IPS-15b (cell line): Measurements from ENCODE around the gene GPR27.
A peak's percentile ranks its signal among the peaks of the same experiment; 100 is the strongest.

Source experiments
- H3K27me3 ChIP-seq: one replicate; pipeline ENCODE4 v1.6.1; 2013; ENCODE audit warnings: low read length; ENCODE audit not compliant: control insufficient read depth, insufficient read depth
- H3K36me3 ChIP-seq: one replicate; pipeline ENCODE4 v1.6.1; 2013; ENCODE audit warnings: low read length; ENCODE audit not compliant: control insufficient read depth, insufficient read depth
- H3K4me1 ChIP-seq: one replicate; pipeline ENCODE4 v1.6.1; 2013; ENCODE audit warnings: mild to moderate bottlenecking, low read length; ENCODE audit not compliant: control insufficient read depth, insufficient read depth
- H3K4me3 ChIP-seq: one replicate; pipeline ENCODE4 v1.5.1; 2013; ENCODE audit warnings: low read depth, low read length
- H3K9ac ChIP-seq: one replicate; pipeline ENCODE4 v1.6.1; 2013; ENCODE audit warnings: low read depth, mild to moderate bottlenecking, low read length
- H3K9me3 ChIP-seq: one replicate; pipeline ENCODE4 v1.6.1; 2013; ENCODE audit warnings: mild to moderate bottlenecking, low read length; ENCODE audit not compliant: control insufficient read depth, insufficient read depth

Gene GPR27

DNA sequence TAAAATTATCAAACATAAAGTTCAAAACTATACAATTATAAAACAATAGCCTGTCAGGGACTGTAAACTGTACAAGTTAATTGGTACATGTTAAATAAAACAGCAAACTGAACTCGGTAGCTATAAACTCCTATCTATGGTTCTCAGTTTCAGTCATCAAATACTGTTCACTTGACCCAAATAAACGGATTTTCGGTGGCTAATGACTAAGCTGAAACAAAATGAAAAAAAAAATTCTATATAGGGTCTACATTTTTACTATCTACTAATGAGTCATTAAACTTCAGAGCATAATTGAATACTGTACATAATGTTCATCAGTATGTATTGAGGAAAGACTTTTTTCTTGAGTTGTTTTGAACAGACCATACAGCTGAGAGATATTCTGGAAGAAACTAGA, 24.7 kb downstream of the GPR27 start:
- peaks cover 23% of the 10 kb centered on the region for H3K27me3 ChIP-seq
- no peak overlapping the region for H3K9ac ChIP-seq
- H3K4me3 ChIP-seq: no peak overlapping the region
- H3K4me1 ChIP-seq: peaks cover 6% of the 10 kb centered on the region
- no peaks in the 10 kb centered on the region for H3K36me3 ChIP-seq
- no peaks in the 10 kb centered on the region for H3K9me3 ChIP-seq

DNA sequence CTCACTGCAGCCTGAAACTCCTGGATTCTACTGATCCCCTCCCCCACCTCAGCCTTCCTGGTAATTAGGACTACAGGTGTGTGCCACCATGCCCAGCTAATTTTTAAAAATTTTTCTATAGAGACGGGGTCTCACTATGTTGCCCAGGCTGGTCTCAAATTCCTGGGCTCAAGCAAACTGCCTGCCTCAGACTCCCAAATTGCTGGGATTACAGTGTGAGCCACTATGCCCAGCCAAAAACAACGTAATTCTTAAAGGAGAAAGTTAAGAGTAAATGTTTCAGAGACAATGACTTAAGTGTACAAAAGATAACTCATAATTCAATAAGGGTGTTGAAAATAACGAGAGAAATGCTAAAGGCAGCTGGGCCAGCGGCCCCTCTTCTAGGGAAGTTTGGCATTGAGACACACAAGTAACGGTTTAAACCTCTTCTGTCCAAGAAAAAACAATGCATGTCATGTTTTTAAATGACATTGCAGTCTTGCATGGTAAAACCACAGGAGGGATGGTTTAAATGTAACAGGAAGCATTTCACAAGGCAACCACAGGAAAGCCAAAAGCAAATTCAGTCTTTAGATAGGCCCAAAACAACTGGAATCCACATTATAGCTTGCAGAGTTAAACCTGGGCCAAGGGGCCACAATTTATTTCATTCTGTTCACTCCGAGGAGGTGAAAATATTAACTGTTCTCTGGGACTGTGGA, 26.2 kb downstream of the GPR27 start:
- Histone ChIP-seq H3K9me3 (no peaks in the 10 kb centered on the region), H3K27me3 (peaks cover 37% of the 10 kb centered on the region), H3K9ac (no peak overlapping the region), H3K36me3 (no peaks in the 10 kb centered on the region), H3K4me1 (peaks cover 6% of the 10 kb centered on the region), H3K4me3 (no peak overlapping the region)

DNA sequence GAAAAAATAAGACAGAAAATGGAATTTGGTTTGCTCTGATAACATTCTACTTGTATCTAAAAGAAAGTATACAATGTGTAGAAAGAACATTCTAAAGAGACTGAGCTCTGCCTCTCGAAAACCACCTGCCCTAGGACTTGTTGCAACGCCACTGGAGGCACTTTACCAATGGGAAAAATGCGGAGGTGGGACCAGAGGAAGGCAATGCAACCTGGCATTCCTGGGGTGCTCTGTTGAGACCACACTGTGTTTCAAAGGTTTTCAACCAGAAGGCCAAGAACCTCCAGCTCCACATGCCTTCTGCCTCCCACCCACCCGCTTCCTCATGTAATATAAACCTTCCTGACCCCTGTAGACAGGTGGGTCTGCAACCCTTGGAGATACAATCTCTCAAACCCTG, 26.8 kb downstream of the GPR27 start:
- no peak overlapping the region for H3K9ac ChIP-seq
- H3K4me3 ChIP-seq: no peak overlapping the region
- no peaks in the 10 kb centered on the region for H3K9me3 ChIP-seq
- H3K27me3 ChIP-seq: peaks cover 40% of the 10 kb centered on the region
- peaks cover 6% of the 10 kb centered on the region for H3K4me1 ChIP-seq
- no peaks in the 10 kb centered on the region for H3K36me3 ChIP-seq

DNA sequence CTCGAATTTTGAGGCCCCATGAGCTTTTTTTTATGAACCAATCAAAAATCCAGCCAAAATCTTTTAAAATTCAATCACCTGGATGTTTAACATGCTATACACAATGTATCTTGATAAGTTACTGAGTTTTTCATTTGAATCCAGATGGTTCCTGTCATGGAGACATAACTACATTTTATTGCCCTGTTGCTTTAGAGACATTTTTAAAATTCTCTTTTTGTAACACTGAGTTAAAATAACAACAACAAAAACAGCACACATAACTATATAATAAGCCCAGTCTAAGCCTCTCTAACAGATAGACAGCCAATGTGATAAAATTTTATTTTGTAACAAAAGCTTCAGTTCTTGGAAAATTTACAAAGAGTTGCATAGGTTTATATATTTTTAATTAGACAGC, 29.5 kb downstream of the GPR27 start:
- H3K4me3 ChIP-seq: no peak overlapping the region
- no peak overlapping the region for H3K9ac ChIP-seq
- no peaks in the 10 kb centered on the region for H3K36me3 ChIP-seq
- H3K27me3 ChIP-seq: peaks cover 67% of the 10 kb centered on the region
- H3K9me3 ChIP-seq: no peaks in the 10 kb centered on the region
- peaks cover 15% of the 10 kb centered on the region for H3K4me1 ChIP-seq

DNA sequence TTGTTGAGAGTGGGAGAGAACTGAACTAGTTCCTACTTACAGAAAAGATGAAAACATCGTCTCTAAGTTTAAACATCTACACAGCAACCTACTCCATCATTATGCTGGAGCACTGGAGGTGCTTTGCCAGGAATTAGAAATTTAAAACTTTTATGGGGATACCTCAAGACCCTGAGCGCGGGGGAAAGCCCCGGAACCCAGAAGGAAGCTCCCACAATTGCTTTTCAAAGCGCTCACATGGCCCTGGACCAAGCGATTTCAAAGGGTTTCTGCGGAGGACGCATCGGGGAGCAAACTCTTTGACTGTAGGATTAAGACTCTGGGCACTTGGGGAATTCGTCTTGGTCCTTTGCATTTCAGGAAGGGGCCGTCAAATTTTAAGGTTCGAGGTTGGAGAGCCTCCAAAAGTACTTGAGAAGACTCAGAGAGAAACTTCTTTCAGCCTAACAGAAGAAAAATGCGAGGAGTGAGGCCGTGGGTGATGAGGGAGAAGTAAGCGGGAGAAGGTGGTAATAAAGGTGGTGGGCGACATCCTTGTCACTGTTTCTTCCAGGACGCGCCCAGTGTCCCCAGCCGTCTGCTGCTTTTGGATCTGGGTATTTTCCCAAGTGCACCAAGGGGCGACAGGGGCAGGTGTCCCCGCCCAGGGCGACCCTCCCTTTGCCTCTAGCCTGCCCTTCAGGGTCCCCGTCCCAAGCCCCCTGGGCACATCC, 30.7 kb downstream of the GPR27 start:
- H3K9me3 ChIP-seq: no peaks in the 10 kb centered on the region
- H3K9ac ChIP-seq: no peak overlapping the region
- H3K4me1 ChIP-seq: peaks cover 14% of the 10 kb centered on the region
- H3K36me3 ChIP-seq: no peaks in the 10 kb centered on the region
- H3K4me3 ChIP-seq: peak overlapping the region; percentile 54
- peaks cover 67% of the 10 kb centered on the region for H3K27me3 ChIP-seq

DNA sequence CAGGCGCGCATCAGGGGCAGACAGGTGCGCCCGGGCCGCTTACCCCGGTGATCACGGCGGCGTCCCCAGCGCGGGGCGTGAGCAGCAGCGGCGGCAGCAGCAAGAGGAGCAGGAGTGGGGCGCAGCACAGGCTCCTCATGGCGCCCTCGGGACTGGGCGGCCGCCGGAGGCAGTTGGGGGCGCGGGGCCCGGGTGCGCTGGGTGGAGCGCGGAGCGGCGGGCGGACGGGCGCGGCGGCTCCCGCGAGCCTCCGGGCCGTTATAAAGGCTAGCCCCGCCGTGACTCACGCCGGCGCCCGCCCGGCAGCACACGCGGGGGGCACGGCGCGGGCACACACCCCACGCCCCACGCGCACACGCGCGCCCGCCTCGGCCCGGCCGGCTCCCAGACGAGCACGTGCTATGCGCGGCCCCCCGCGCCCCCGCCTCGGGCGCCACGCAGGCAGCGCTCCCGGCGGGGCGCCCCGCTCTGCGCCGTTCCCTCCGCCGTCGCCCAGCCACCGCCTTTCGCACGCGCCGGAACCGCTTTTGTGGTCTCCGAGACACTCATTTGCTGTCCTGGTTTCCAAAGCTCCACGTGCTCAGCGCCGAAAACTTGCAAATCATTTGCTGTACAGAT, 31.4 kb downstream of the GPR27 start, which contains the start of gene PROK2:
Gene PROK2 (minus strand): TSS at position 235 of the 618 bp plus-strand sequence. CDS start 96 bp downstream, at position 139.
- Histone ChIP-seq H3K4me1 (peaks cover 13% of the 10 kb centered on the region), H3K4me3 (peak within 1 kb of the TSS; percentile 54), H3K9ac (no peak within 1 kb of the TSS)

DNA sequence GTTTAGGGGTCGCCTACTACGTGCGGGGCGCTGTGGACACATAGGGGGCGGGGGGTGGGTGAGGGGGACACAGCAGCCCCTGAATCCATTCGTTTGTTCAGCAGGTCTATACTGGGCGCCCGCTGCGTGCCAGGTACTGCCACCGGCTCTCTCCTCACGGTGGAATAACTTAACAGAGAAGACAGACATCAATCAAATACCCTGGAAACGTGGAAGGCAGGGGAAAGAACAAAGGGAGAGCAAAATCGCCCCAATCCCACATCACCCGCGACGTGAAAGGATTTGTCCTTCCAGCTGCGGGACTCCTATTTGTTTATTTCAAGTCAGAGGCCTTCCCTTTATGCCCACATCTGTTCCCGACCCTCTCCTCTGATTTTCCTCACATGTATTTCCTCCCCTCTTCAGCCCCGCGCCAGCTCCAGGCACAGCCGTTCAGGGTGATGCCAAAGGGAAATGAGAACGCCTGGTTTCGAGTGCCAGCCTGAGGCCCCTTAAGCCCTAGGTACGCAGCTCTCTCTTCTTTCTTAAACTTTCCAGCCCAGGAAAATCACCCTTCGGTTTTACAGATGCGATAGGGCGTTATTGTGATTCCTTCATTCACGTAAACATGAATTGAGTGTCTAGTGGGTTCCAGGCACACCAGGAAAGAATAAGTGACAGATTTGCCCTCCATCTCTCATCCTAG, 32.0 kb downstream of the GPR27 start:
- H3K36me3 ChIP-seq: no peaks in the 10 kb centered on the region
- H3K9me3 ChIP-seq: no peaks in the 10 kb centered on the region
- H3K4me3 ChIP-seq: peak overlapping the region; percentile 51
- H3K9ac ChIP-seq: no peak overlapping the region
- H3K4me1 ChIP-seq: peaks cover 13% of the 10 kb centered on the region
- peaks cover 67% of the 10 kb centered on the region for H3K27me3 ChIP-seq

More for the DNA sequence above, 31.4 kb downstream of the GPR27 start, which contains the start of gene PROK2:
- no peaks in the 10 kb centered on the region for H3K36me3 ChIP-seq
- H3K27me3 ChIP-seq: peaks cover 67% of the 10 kb centered on the region
- no peaks in the 10 kb centered on the region for H3K9me3 ChIP-seq

DNA sequence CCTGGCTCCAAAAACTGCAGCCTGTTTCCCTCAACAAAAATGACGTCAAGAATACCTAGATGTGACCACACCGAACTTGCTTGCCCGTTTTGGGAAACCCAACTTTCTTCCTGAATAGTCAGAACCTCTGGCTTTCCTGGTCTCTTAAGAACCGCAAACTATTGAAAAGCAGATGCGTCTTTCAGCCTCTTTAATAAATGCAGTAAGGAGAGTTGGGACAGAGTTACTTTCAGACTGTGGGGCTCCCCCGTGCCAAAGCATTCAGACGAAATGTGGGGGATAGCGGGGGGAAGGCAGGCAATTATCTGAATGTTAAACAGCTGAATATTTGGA, 32.5 kb downstream of the GPR27 start:
- H3K36me3 ChIP-seq: no peaks in the 10 kb centered on the region
- H3K9me3 ChIP-seq: no peaks in the 10 kb centered on the region
- peaks cover 65% of the 10 kb centered on the region for H3K27me3 ChIP-seq
- H3K9ac ChIP-seq: no peak overlapping the region
- peak overlapping the region; percentile 51 for H3K4me3 ChIP-seq
- peaks cover 13% of the 10 kb centered on the region for H3K4me1 ChIP-seq

DNA sequence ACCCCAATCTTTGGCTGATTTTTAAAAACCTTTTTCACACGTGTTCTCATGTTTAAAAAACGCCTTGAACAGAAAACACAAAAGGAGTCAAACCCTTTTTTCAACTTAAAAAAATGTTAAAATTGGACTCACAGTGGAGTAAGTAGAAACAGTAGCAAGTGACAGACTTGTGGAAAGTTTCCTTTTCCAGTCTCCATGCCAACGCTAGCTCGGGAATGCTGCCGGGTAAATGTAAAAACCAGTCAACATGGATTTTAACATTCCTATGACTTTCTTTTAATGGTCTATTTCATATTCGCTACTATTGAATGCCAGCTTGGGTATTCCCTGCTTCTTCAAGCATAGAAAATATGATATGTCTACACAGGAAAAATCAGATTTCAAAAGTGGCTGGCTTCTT, 32.9 kb downstream of the GPR27 start:
- H3K4me3 ChIP-seq: peak overlapping the region; percentile 51
- no peaks in the 10 kb centered on the region for H3K9me3 ChIP-seq
- no peaks in the 10 kb centered on the region for H3K36me3 ChIP-seq
- H3K27me3 ChIP-seq: peaks cover 62% of the 10 kb centered on the region
- H3K9ac ChIP-seq: no peak overlapping the region
- peaks cover 13% of the 10 kb centered on the region for H3K4me1 ChIP-seq

GRCh38 chr3:71787851-71788405, 34.3 kb downstream of the GPR27 start:
- H3K4me3 ChIP-seq: no peak overlapping the region
- no peaks in the 10 kb centered on the region for H3K36me3 ChIP-seq
- H3K9me3 ChIP-seq: no peaks in the 10 kb centered on the region
- H3K9ac ChIP-seq: no peak overlapping the region
- H3K27me3 ChIP-seq: peaks cover 48% of the 10 kb centered on the region
- peaks cover 13% of the 10 kb centered on the region for H3K4me1 ChIP-seq

DNA sequence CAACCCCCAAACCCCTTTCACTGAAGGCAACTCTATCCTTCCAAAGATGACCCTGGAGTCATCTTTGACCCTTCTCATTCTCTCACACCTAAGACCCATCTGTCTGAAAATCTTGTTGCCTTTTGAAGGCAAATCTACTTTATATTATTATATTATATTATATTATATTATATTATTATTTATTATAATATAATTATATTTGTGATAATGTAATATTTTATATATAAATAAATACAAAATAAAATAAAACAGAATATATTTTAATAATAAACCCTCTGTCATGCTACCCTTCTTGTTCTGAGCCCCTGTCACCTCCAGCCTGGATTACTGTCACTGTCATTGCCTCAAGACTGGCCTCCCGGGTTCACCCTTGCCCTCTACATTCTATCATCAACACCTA, 36.3 kb downstream of the GPR27 start:
- no peak overlapping the region for H3K9ac ChIP-seq
- no peaks in the 10 kb centered on the region for H3K9me3 ChIP-seq
- H3K4me3 ChIP-seq: no peak overlapping the region
- H3K27me3 ChIP-seq: peaks cover 29% of the 10 kb centered on the region
- no peaks in the 10 kb centered on the region for H3K36me3 ChIP-seq
- peaks cover 9% of the 10 kb centered on the region for H3K4me1 ChIP-seq
